ENCODE data around the gene UBE3C. TPM values are rescaled to one million over a fixed set of nuclear protein-coding genes. Genes with fewer than 3 reads are reported as not detected.

The UBE3C gene
- total and polyA plus RNA-seq, 2 of the 13 experiments (the other 11 are each of a cell fraction or from before 2014, with no cell fraction given): 27.0 to 48.2 TPM

DNA sequence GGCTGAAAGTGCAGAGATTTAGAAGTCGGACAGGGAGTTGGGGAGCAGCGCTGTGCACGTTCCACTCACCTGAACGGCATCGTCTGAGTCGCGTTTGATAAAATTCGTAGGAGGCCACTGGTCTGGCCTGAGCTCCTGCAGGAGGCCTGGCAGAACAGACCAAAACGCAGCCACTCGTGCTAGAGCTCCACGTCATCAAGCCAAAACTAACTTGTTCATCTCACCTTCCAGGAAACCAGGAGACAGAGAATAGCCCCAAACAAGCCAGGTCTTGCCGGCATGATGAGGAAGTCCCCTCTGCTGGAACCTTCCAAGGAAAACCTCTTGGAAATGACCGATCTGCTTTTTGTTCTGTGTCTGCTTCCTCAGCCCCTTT is 154.7 kb downstream of the UBE3C start:
- CTCF ChIA-PET (ENCODE audit: low intra/inter-chr PET ratio, low total read pairs): no interaction called here
- peak overlapping the region in 2 of 3 experiments; percentile 56 to 76; a peak in 3 of 6 replicates for H3K4me3 ChIP-seq (replicated peaks in 1 of 3; ENCODE audit: insufficient read depth in 1 of 3, low read depth in 2 of 3, low read length in 3 of 3)
- no peaks in the 10 kb centered on the region for H4K20me1 ChIP-seq (ENCODE audit: insufficient read depth, low read length)
- no peak overlapping the region for H3K27ac ChIP-seq (ENCODE audit: extremely low read length, insufficient read depth, low read length)
- POLR2A ChIA-PET: no interaction called here
- in situ Hi-C loops (cut with HindIII; ENCODE audit: extremely low pct_ligation_motif_present, low pct_unique_long_range_greater_than_20kb) (no loop called here), intact Hi-C loops (cut with micrococcal nuclease; ENCODE audit: unreplicated experiment) (no loop called here)
- H2AFZ ChIP-seq (ENCODE audit: low read length): no peak overlapping the region
- no TSS peak for BruUV-seq (replicated peaks)
- no peak for ATAC-seq
- H3K9ac ChIP-seq (ENCODE audit: insufficient read depth, low read depth, low read length): peak overlapping the region; percentile 66; the same call in 1 of the 2 replicates
- no peak for DNase-seq (ENCODE audit: low spot score)
- no peaks in the 10 kb centered on the region for H3K36me3 ChIP-seq (replicated peaks in 1 of 2; ENCODE audit: control insufficient read depth in 1 of 2, insufficient read depth in 2 of 2, low read length in 2 of 2)
- 71% methylated on average over 8 of the region's 13 CpGs for WGBS (ENCODE audit: low lambda C conversion rate)
- TF ChIP-seq ZSCAN25 (CRISPR knock-in tag; IDR thresholded peaks at IDR 0.05) (0 out of 2 replicates have a peak, but pooled peaks have one; percentile 6), ZNF879 (CRISPR knock-in tag; IDR thresholded peaks at IDR 0.05) (no peak)
- FAIRE-seq: no peak
- H3K9me3 ChIP-seq (ENCODE audit: low read length): no peaks in the 10 kb centered on the region
- peak overlapping the region; percentile 86 for H3K4me2 ChIP-seq (ENCODE audit: low read depth, low read length)
- no peaks in the 10 kb centered on the region for H3K79me2 ChIP-seq (ENCODE audit: insufficient read depth, low read length)
- H3K27me3 ChIP-seq (ENCODE audit: control insufficient read depth in 1 of 2, insufficient read depth in 2 of 2, low read length in 2 of 2): peaks cover 0 to 6% of the 10 kb centered on the region in 2 experiments; a peak in 1 of 5 replicates
- H3K4me1 ChIP-seq (ENCODE audit: insufficient read depth, low read length): peaks cover 61% of the 10 kb centered on the region

DNA sequence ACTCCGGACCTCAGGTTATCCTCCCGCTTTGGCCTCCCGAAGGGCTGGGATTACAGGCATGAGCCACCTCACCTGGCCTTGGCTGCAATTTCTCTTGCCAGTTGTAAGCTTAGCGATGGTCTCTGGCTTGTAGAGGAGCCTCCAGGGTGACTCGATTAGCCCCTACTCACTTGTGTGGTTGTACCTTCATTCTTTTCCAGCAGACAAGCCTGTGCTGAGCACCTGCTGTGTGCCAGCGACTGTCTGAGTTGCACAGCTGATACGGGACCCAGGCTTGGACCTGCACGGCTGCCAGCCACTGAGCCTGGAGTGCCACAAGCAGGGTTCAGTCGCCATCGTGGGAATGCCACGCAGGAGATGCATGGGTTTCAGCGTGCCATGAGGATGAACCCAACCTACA is 156.0 kb downstream of the UBE3C start:
- ChIA-PET POLR2A (no interaction called here), CTCF (ENCODE audit: low intra/inter-chr PET ratio, low total read pairs) (no interaction called here)
- Histone ChIP-seq H3K4me1 (ENCODE audit: insufficient read depth, low read length) (peaks cover 61% of the 10 kb centered on the region), H3K79me2 (ENCODE audit: insufficient read depth, low read length) (no peaks in the 10 kb centered on the region), H3K9ac (ENCODE audit: insufficient read depth, low read depth, low read length) (no peak overlapping the region), H3K36me3 (replicated peaks in 1 of 2; ENCODE audit: control insufficient read depth in 1 of 2, insufficient read depth in 2 of 2, low read length in 2 of 2) (no peaks in the 10 kb centered on the region), H3K9me3 (ENCODE audit: low read length) (no peaks in the 10 kb centered on the region), H4K20me1 (ENCODE audit: insufficient read depth, low read length) (no peaks in the 10 kb centered on the region), H3K4me2 (ENCODE audit: low read depth, low read length) (no peak overlapping the region), H3K27me3 (ENCODE audit: control insufficient read depth in 1 of 2, insufficient read depth in 2 of 2, low read length in 2 of 2) (peaks cover 0 to 6% of the 10 kb centered on the region in 2 experiments; a peak in 1 of 5 replicates), H3K27ac (ENCODE audit: extremely low read length, insufficient read depth, low read length) (no peak overlapping the region), H3K4me3 (replicated peaks in 1 of 3; ENCODE audit: insufficient read depth in 1 of 3, low read depth in 2 of 3, low read length in 3 of 3) (no peak overlapping the region), H2AFZ (ENCODE audit: low read length) (no peak overlapping the region)
- intact Hi-C loops (cut with micrococcal nuclease; ENCODE audit: unreplicated experiment): no loop called here
- no peak for FAIRE-seq
- in situ Hi-C loops (cut with HindIII; ENCODE audit: extremely low pct_ligation_motif_present, low pct_unique_long_range_greater_than_20kb): no loop called here
- no TSS peak for BruUV-seq (replicated peaks)
- ATAC-seq: no peak
- DNase-seq (ENCODE audit: low spot score): no peak
- WGBS (ENCODE audit: low lambda C conversion rate): 84% methylated on average over 9 of the region's 12 CpGs
- TF ChIP-seq SALL2 (CRISPR knock-in tag; IDR thresholded peaks at IDR 0.05) (no peak), SOX13 (IDR thresholded peaks at IDR 0.05) (no peak), SOX13 (CRISPR knock-in tag; conservative IDR thresholded peaks at IDR 0.05 in 1 of 2, IDR thresholded peaks at IDR 0.05 in 1 of 2) (no peak), FOXJ3 (CRISPR knock-in tag; IDR thresholded peaks at IDR 0.05; ENCODE audit: borderline replicate concordance) (no peak), ZNF790 (CRISPR knock-in tag; IDR thresholded peaks at IDR 0.05; ENCODE audit: borderline replicate concordance) (no peak), DNMT3B (CRISPR knock-in tag; conservative IDR thresholded peaks at IDR 0.05) (no peak), PCBP2 (optimal IDR thresholded peaks at IDR 0.05; ENCODE audit: low read depth, low read length, poor library complexity, severe bottlenecking) (no peak), ZNF724P (CRISPR knock-in tag; IDR thresholded peaks at IDR 0.05; ENCODE audit: borderline replicate concordance) (no peak)
- TF ChIP-seq, protein P1, sequence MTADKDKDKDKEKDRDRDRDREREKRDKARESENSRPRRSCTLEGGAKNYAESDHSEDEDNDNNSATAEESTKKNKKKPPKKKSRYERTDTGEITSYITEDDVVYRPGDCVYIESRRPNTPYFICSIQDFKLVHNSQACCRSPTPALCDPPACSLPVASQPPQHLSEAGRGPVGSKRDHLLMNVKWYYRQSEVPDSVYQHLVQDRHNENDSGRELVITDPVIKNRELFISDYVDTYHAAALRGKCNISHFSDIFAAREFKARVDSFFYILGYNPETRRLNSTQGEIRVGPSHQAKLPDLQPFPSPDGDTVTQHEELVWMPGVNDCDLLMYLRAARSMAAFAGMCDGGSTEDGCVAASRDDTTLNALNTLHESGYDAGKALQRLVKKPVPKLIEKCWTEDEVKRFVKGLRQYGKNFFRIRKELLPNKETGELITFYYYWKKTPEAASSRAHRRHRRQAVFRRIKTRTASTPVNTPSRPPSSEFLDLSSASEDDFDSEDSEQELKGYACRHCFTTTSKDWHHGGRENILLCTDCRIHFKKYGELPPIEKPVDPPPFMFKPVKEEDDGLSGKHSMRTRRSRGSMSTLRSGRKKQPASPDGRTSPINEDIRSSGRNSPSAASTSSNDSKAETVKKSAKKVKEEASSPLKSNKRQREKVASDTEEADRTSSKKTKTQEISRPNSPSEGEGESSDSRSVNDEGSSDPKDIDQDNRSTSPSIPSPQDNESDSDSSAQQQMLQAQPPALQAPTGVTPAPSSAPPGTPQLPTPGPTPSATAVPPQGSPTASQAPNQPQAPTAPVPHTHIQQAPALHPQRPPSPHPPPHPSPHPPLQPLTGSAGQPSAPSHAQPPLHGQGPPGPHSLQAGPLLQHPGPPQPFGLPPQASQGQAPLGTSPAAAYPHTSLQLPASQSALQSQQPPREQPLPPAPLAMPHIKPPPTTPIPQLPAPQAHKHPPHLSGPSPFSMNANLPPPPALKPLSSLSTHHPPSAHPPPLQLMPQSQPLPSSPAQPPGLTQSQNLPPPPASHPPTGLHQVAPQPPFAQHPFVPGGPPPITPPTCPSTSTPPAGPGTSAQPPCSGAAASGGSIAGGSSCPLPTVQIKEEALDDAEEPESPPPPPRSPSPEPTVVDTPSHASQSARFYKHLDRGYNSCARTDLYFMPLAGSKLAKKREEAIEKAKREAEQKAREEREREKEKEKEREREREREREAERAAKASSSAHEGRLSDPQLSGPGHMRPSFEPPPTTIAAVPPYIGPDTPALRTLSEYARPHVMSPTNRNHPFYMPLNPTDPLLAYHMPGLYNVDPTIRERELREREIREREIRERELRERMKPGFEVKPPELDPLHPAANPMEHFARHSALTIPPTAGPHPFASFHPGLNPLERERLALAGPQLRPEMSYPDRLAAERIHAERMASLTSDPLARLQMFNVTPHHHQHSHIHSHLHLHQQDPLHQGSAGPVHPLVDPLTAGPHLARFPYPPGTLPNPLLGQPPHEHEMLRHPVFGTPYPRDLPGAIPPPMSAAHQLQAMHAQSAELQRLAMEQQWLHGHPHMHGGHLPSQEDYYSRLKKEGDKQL (CRISPR knock-in tag; IDR thresholded peaks at IDR 0.05; ENCODE audit: low read depth): no peak
- TF ChIP-seq, protein P2, sequence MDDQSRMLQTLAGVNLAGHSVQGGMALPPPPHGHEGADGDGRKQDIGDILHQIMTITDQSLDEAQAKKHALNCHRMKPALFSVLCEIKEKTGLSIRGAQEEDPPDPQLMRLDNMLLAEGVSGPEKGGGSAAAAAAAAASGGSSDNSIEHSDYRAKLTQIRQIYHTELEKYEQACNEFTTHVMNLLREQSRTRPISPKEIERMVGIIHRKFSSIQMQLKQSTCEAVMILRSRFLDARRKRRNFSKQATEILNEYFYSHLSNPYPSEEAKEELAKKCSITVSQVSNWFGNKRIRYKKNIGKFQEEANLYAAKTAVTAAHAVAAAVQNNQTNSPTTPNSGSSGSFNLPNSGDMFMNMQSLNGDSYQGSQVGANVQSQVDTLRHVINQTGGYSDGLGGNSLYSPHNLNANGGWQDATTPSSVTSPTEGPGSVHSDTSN (CRISPR knock-in tag; IDR thresholded peaks at IDR 0.05; ENCODE audit: borderline replicate concordance): no peak

All from HepG2 (cell line).